Ascending aorta (tissue), 2 donors: ENCODE data around the gene HOXD3. TPM values are rescaled to one million over a fixed set of nuclear protein-coding genes. Genes with fewer than 3 reads are reported as not detected.

Experiments used
- DNase-seq, 2 donors: peaks; one replicate each; pipeline ENCODE4 v3.0.0-alpha.2; 2019; ENCODE audit warnings: low spot score in 2 of 2
- H3K27ac ChIP-seq, 2 donors: fragments of 200-600 bp; sonication (generic); one replicate each; pipeline ENCODE4 v1.5.1; 2016 to 2017; ENCODE audit warnings: mild to moderate bottlenecking in 1 of 2
- H3K27me3 ChIP-seq: fragments of 200-600 bp; sonication (generic); one replicate; pipeline ENCODE4 v1.5.1; 2017
- H3K36me3 ChIP-seq, 2 donors: fragments of 200-600 bp; sonication (generic); one replicate each; pipeline ENCODE4 v1.5.1; 2016
- H3K4me1 ChIP-seq, 2 donors: fragments of 200-600 bp; sonication (generic); one replicate each; pipeline ENCODE4 v1.5.1; 2016 to 2017; ENCODE audit warnings: mild to moderate bottlenecking in 1 of 2
- H3K4me3 ChIP-seq, 2 donors: fragments of 200-600 bp; sonication (generic); one replicate each; pipeline ENCODE4 v1.5.1; 2016 to 2017; ENCODE audit warnings: mild to moderate bottlenecking in 1 of 2
- H3K9me3 ChIP-seq, 2 donors: fragments of 200-600 bp; sonication (generic); one replicate each; pipeline ENCODE4 v1.5.1; 2016
- intact Hi-C: fragments of 100-400 bp; cut with DNase I; formaldehyde crosslinking; loops from one replicate; pipeline ENCODE4 v1.15.1; 2023
- total RNA-seq: library from RNA; depleted of rRNA; stranded (reverse); fragments of >200 nt; gene quantifications from one replicate; pipeline ENCODE4 v1.1.0, GENCODE V29; 2016
- TF ChIP-seq, protein P1 (sequence below), 3 experiments: fragments of 200-600 bp in 2 of 3; fragments of 450-650 bp in 1 of 3; sonication (generic) in 2 of 3; IDR thresholded peaks; one replicate each; pipeline ENCODE4 v1.5.1; 2016 to 2019; ENCODE audit warnings: antibody characterized with exemption in 3 of 3, mild to moderate bottlenecking in 1 of 3, moderate library complexity in 1 of 3

HOXD3 gene
- total RNA-seq, 1 donor from 2014 or later: 8.6 TPM

DNA sequence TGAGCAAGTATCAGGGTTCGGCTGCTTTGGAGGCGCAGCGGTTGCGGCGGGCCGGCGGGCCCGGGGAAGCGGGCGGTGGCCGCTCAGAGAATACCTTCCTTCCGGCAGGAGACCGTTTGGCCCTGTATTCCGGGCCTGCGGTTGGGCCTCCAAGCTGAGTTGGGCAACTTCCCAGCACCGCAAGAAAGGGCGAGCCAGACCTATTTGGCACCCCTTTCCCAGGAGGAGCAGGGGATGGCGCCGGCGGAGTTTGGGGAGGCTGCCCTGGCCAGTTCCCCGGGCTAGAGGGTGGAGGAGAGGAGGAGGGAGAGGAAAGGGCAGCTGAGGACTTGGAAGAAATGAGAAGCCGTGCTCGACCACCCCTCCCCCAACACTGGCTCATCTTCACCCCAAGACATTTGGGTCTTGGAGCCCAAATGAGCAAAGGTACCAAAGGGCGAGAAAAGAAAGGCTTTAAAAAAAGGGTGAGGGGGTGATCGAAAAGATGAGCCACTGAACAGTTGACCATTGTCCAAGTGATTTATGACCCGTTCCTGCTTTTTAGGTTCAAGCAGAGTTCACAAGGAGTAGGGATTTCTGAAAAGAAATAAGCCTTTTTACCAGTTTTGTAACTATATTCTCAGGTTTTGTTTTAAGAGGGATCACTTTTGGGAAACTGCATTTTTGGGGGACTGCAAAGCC, 8.4 kb downstream of the HOXD3 start:
- peaks cover 0 to 4% of the 10 kb centered on the region in 2 donors for H3K4me1 ChIP-seq
- H3K4me3 ChIP-seq: no peak overlapping the region
- intact Hi-C loops: no loop called here
- no peaks in the 10 kb centered on the region for H3K9me3 ChIP-seq
- H3K27ac ChIP-seq: no peak overlapping the region
- TF ChIP-seq, protein P1, sequence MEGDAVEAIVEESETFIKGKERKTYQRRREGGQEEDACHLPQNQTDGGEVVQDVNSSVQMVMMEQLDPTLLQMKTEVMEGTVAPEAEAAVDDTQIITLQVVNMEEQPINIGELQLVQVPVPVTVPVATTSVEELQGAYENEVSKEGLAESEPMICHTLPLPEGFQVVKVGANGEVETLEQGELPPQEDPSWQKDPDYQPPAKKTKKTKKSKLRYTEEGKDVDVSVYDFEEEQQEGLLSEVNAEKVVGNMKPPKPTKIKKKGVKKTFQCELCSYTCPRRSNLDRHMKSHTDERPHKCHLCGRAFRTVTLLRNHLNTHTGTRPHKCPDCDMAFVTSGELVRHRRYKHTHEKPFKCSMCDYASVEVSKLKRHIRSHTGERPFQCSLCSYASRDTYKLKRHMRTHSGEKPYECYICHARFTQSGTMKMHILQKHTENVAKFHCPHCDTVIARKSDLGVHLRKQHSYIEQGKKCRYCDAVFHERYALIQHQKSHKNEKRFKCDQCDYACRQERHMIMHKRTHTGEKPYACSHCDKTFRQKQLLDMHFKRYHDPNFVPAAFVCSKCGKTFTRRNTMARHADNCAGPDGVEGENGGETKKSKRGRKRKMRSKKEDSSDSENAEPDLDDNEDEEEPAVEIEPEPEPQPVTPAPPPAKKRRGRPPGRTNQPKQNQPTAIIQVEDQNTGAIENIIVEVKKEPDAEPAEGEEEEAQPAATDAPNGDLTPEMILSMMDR (IDR thresholded peaks at IDR 0.05): no peak
- no peak for DNase-seq
- no peaks in the 10 kb centered on the region for H3K36me3 ChIP-seq
- no peaks in the 10 kb centered on the region for H3K27me3 ChIP-seq

DNA sequence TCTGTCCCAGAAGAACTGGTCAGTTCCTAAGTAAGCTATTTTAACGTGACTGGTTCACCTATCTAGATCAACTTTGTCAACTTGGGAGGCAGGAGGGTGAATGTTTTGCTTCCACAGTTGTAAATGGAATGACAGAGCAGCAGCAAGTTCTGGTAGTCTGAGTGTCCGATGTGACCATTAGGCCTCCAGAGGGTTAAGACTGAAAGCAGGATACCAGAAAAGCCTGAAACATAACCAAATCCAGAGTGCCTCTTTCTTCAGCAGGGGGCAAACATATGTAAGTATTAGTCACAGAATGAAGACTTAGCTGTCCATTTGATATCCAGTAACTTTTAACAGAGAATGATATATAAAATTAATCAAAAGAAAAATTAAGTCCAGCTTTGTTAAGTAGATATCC, 9.2 kb downstream of the HOXD3 start:
- Histone ChIP-seq H3K27ac (no peak overlapping the region), H3K9me3 (no peaks in the 10 kb centered on the region), H3K4me3 (no peak overlapping the region), H3K27me3 (no peaks in the 10 kb centered on the region), H3K4me1 (peaks cover 0 to 4% of the 10 kb centered on the region in 2 donors), H3K36me3 (no peaks in the 10 kb centered on the region)
- TF ChIP-seq, protein P1 (IDR thresholded peaks at IDR 0.05): no peak
- intact Hi-C loops: no loop called here
- no peak for DNase-seq

DNA sequence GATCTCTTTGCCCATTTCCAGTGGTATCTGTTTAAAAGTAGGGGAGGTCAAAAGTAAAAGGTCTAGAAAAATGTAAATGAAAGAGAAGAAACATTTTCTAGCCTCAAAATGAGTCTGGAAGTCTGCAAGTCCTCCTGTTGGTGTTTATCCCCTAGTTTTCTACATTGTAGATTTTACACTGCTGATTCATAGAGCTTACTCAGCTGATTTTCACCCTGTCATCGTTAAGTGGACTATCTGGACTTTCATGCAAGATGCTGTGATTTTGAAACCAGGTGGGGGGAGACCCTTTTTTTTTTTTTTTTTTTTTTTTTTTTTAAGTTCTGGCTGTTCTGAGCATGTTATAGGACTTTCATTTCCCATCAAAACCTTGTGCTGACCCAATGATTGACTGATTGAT, 10.3 kb downstream of the HOXD3 start:
- Histone ChIP-seq H3K4me1 (peaks cover 0 to under 1% of the 10 kb centered on the region in 2 donors), H3K27me3 (peaks cover 5% of the 10 kb centered on the region), H3K36me3 (no peaks in the 10 kb centered on the region), H3K27ac (no peak overlapping the region), H3K9me3 (no peaks in the 10 kb centered on the region), H3K4me3 (no peak overlapping the region)
- intact Hi-C loops: no loop called here
- TF ChIP-seq, protein P1 (IDR thresholded peaks at IDR 0.05): no peak
- no peak for DNase-seq

DNA sequence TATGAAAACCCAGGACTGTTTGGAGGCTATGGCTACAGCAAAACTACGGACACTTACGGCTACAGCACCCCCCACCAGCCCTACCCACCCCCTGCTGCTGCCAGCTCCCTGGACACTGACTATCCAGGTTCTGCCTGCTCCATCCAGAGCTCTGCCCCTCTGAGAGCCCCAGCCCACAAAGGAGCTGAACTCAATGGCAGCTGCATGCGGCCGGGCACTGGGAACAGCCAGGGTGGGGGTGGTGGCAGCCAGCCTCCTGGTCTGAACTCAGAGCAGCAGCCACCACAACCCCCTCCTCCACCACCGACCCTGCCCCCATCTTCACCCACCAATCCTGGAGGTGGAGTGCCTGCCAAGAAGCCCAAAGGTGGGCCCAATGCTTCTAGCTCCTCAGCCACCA, 12.1 kb downstream of the HOXD3 start:
- Histone ChIP-seq H3K27ac (no peak overlapping the region), H3K36me3 (no peaks in the 10 kb centered on the region), H3K27me3 (peaks cover 5% of the 10 kb centered on the region), H3K4me3 (no peak overlapping the region), H3K9me3 (no peaks in the 10 kb centered on the region), H3K4me1 (no peaks in the 10 kb centered on the region)
- intact Hi-C loops: no loop called here
- DNase-seq: peak in 1 of 2 donors; percentile 47
- TF ChIP-seq, protein P1 (IDR thresholded peaks at IDR 0.05): no peak

DNA sequence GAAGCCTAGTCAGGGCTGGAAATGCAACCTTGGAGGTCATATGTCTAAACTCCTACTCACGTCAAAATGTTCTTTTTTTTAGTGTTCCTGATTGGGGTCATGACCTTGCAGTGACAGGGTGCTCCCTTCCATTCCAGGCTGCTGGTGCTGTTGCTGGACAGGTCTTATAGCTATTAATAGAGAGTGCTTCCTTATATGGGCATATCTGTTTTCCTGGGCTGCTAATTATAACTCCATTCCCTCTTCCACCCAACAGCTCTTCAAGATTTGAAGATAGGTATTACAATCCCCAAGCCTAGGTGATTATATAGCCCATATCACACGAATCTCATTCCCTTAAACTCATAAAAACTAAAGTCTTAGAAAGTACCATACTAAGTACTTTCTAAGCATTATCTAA, 12.6 kb downstream of the HOXD3 start:
- no peaks in the 10 kb centered on the region for H3K36me3 ChIP-seq
- H3K4me3 ChIP-seq: no peak overlapping the region
- H3K9me3 ChIP-seq: no peaks in the 10 kb centered on the region
- no peak for DNase-seq
- intact Hi-C loops: no loop called here
- no peak overlapping the region for H3K27ac ChIP-seq
- TF ChIP-seq, protein P1 (IDR thresholded peaks at IDR 0.05): no peak
- H3K4me1 ChIP-seq: no peaks in the 10 kb centered on the region
- peaks cover 5% of the 10 kb centered on the region for H3K27me3 ChIP-seq
